Activated CD8-positive, alpha-beta memory T cell treated with anti-CD3 and anti-CD28 coated beads for 48 hours (primary cell): ENCODE results near the gene SLC35C1.
"Not testable (repeated sequence)": the region's sequence is repeated elsewhere in the genome, so short reads cannot be mapped to it uniquely, and the experiment has no call there.

ENCODE experiments used
- DNase-seq, 3 experiments: peaks; one replicate each; pipeline ENCODE4 v3.0.0-alpha.2; 2020; ENCODE audit warnings: low read depth in 2 of 3, low spot score in 2 of 3

Gene SLC35C1

GRCh38 chr11:45786272-45786671 lies 18.7 kb upstream of the SLC35C1 start:
- no peak for DNase-seq

DNA sequence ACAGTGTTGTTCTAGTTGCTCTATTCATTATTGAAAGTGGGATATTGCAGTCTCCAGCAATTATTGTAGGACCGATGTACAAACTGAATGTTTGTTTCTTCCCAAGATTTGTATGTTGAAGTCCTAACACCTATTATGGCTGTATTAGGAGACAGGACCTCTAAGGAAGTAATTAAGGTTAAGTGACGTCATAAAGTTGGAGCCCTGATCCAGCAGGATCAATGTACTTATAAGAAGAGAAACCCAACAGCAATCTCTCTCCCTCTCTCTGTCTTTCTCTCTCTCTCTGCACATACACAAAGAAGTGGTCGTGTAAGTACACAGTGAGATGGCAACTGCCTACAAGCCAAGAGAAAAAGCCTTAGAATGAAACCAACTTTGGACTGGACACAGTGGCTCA lies 16.1 kb upstream of the SLC35C1 start:
- no peak for DNase-seq

- no peak for DNase-seq
These were observed 13.4 kb upstream of the SLC35C1 start for GRCh38 chr11:45791524-45791923.

DNA sequence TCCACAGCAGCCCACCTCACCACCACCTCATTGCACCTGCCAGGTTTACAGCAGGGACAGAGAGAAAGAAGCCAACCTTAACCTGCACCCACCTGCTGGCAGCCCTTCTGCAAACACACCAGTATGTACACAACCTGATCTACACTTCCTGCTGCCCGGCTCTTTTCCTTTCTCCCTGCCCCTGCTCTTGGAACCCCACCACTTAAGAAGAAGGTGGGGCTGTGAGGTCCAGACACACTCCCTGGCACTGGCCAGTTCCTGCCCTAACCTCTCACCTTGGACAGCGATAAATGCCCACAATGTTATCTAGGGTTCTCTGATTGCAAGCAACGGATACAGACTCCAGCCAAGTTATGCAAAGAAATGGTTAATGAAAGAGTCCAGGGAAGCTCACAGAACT lies 10.8 kb upstream of the SLC35C1 start:
- DNase-seq = no peak

DNA sequence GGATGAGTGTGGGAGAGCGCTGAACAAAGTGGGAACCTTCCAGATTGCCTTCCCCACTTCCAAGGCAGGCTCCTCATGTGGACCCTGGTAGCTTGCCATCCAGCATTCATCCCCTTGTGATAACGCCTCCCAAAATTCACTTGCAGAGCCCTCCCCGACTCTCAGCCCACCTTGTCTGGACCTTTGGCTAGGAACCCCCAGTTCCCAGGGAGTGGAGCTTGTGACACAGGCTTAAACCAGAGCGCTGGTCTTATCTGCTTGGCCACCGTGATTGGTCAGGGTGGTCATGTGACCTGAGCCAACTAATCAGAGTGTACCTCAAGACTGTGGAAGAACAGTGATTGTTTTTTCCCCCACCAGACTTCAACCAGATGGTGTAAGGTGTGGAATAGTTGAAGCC lies 9.6 kb upstream of the SLC35C1 start:
- no peak for DNase-seq

GRCh38 chr11:45796461-45796861 lies 8.5 kb upstream of the SLC35C1 start:
- DNase-seq = no peak

GRCh38 chr11:45798793-45799441 lies 6.0 kb upstream of the SLC35C1 start:
- no peak for DNase-seq

- no peak for DNase-seq
These were observed 5.4 kb upstream of the SLC35C1 start for GRCh38 chr11:45799562-45799961.

GRCh38 chr11:45800261-45800660 lies 4.7 kb upstream of the SLC35C1 start:
- DNase-seq = no peak

DNA sequence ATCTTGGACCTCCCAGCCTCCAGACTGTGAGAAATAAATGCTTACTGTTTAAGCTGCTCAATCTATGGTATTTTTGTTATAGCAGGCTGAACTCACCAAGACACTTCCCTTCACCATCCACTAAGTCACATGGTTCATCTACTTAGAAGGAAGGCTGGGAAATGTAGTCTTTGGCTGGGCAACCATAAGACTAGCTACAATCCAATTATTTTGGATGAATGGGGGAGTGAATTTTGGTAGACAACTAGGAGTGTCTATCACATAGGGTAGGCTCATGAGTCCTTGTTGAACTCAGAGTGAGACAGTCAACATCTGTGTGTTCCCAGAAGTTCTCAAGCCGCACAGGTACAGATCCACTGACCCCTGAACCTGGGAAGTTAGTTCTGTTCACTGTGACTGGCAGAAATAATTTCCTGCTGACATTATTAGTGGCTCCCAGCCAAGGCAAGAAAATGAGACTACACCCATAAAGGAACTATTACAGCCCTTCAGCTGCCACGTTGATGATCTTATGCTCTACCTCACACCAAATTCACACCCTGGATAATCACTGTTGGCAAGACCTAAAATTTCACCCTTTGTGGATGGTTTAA lies 3.1 kb upstream of the SLC35C1 start:
- DNase-seq = no peak

GRCh38 chr11:45802531-45803317 lies 2.2 kb upstream of the SLC35C1 start:
- DNase-seq = no peak

GRCh38 chr11:45803971-45804760 lies 783 bp upstream of the SLC35C1 start:
- peak; percentile 36 to 46 (median 40) for DNase-seq

DNA sequence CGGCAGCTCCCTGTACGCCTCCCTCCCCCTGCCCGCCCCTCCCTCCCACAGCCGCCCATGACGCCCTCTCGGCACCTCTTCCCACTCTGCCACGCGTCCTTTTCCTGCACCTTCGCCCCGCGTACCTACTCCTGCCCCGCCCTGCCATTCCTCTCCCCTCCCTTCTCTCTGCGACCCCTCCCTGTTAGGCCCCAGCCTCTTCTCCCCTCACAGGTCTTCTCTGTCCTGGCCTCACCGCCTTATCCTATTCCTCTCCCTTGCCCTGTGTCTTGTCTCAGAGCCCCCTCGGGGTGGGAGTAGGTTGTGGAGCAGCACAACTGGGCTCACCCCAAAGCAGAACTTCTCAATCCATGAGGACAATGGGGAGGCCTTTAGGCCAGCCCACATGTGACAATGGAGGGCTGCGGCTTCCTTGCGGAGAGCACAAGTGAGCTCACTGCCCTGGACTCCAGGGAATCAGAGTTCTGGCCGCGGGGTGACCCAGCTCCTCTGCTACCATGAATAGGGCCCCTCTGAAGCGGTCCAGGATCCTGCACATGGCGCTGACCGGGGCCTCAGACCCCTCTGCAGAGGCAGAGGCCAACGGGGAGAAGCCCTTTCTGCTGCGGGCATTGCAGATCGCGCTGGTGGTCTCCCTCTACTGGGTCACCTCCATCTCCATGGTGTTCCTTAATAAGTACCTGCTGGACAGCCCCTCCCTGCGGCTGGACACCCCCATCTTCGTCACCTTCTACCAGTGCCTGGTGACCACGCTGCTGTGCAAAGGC lies 539 bp downstream of the SLC35C1 start:
- DNase-seq = no peak

GRCh38 chr11:45806072-45806933 lies 1.4 kb downstream of the SLC35C1 start:
- DNase-seq = no peak

DNA sequence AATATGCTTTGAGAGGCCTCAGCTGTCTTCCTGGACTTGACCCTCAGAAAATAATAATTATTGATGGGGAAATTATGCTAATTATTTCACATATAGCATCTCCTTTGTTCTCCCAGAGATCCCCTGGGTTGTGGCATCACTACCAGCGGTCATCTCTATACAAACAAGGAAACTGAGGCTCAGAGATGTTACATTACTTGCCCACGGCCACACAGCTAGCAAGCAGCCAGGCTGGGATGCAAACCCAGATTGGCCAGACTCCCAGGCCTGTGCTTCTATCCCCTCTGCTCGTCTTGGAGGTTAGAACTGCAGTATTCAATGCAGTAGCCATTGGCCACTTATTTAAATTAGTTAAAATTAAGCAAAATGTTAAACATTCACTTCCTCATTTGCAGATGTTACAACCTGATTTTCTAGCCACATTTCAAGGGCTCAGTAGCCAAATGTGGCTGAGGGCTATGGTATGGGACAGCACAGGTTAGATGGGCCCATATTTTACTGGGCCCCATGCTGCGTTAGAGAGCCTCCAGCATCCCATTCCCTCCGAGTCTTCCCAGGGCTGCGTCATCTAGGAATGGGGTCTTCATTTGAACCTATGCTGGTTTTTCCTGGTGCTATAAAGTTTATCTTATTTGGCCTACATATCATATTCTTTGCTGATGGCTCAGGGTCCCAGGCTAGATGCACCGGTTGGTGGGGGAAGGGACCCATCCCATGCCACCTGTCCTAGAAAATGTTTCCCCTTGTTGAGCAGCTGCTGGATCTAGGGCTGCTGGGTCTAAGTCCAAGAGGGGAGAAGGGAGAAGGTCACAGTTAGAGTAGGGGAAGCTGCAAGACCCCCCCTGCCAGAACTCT lies 2.2 kb downstream of the SLC35C1 start:
- DNase-seq = no peak

DNA sequence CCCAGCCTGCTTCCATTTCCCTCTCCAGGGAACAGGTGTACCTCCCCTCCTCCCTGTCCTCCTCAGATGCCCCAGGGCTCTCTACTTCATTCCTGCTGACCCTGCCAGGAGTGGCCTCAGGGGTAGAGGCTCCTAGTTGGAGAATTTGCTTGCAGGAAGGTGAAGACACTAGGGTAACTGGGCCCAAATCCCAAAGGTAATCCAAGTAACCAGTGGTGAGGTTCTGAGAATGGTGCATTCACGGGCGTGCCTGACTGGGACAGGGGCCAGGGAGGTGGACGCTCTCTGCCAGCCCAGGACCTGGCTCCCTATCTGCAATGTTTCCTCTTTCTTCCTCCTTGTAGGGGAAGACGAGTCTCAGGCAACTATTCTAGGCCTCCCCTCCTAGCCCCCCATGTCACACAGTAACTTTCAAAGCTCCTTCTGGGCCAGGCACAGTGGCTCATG lies 2.9 kb downstream of the SLC35C1 start:
- DNase-seq = no peak

DNA sequence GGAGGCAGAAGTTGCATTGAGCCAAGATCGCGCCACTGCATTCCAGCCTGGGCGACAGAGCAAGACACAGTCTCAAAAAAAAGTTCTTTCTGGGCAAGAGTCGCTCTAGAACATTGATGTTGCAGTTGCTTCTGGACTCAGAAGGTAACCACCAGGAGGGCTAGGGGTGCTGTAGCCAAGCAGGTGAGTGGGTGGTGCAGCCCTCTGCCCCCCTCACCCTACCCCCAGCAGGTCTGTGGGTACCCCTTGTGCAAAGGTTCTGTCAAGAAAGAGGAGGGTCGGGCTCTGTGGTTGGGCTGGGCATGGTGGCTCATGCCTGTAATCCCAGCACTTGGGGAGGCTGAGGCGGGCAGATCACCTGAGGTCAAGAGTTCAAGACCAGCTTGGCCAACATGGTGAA lies 3.5 kb downstream of the SLC35C1 start:
- not testable (repeated sequence) for DNase-seq

GRCh38 chr11:45809456-45810395 lies 4.8 kb downstream of the SLC35C1 start:
- no peak for DNase-seq
